ENCODE measurements around the gene PKP4.
"Not testable (repeated sequence)": the region's sequence is repeated elsewhere in the genome, so short reads cannot be mapped to it uniquely, and the experiment has no call there.

Gene PKP4

GRCh38 chr2:158686210-158686691, 229.5 kb downstream of the PKP4 start:
- DNase-seq (ENCODE audit: low spot score), result no peak

GRCh38 chr2:158687315-158687714, 230.6 kb downstream of the PKP4 start:
- DNase-seq (ENCODE audit: low spot score), result no peak

- DNase-seq (ENCODE audit: low spot score), result no peak
These were observed 232.0 kb downstream of the PKP4 start for GRCh38 chr2:158688721-158689120.

GRCh38 chr2:158689391-158689790, 232.6 kb downstream of the PKP4 start:
- DNase-seq (ENCODE audit: low spot score), result no peak

GRCh38 chr2:158690823-158691222, 234.1 kb downstream of the PKP4 start:
- no peak for DNase-seq (ENCODE audit: low spot score)

GRCh38 chr2:158691619-158692018, 234.9 kb downstream of the PKP4 start:
- DNase-seq (ENCODE audit: low spot score), result no peak

- no peak for DNase-seq (ENCODE audit: low spot score)
These were observed 235.8 kb downstream of the PKP4 start for GRCh38 chr2:158692372-158693103.

- no peak for DNase-seq (ENCODE audit: low spot score)
These were observed 236.7 kb downstream of the PKP4 start for GRCh38 chr2:158693476-158693875.

GRCh38 chr2:158695305-158695704, 238.6 kb downstream of the PKP4 start:
- DNase-seq (ENCODE audit: low spot score), result no peak

GRCh38 chr2:158695744-158696143, 239.0 kb downstream of the PKP4 start:
- not testable (repeated sequence) for DNase-seq (ENCODE audit: low spot score)

- DNase-seq (ENCODE audit: low spot score), result no peak
These were observed 242.6 kb downstream of the PKP4 start for GRCh38 chr2:158699323-158699722.

GRCh38 chr2:158701101-158701500, 244.3 kb downstream of the PKP4 start:
- no peak for DNase-seq (ENCODE audit: low spot score)

- no peak for DNase-seq (ENCODE audit: low spot score)
These were observed 246.0 kb downstream of the PKP4 start for GRCh38 chr2:158702740-158703139.

- DNase-seq (ENCODE audit: low spot score), result not testable (repeated sequence)
These were observed 248.1 kb downstream of the PKP4 start for GRCh38 chr2:158704724-158705465.

- DNase-seq (ENCODE audit: low spot score), result no peak
These were observed 256.2 kb downstream of the PKP4 start for GRCh38 chr2:158712791-158713522.

- no peak for DNase-seq (ENCODE audit: low spot score)
These were observed 256.9 kb downstream of the PKP4 start for GRCh38 chr2:158713523-158714138.

GRCh38 chr2:158714420-158714819, 257.7 kb downstream of the PKP4 start:
- DNase-seq (ENCODE audit: low spot score), result no peak

GRCh38 chr2:158715357-158715756, 258.6 kb downstream of the PKP4 start:
- no peak for DNase-seq (ENCODE audit: low spot score)

- no peak for DNase-seq (ENCODE audit: low spot score)
These were observed 259.5 kb downstream of the PKP4 start for GRCh38 chr2:158716121-158716791.

GRCh38 chr2:158716921-158717320, 260.2 kb downstream of the PKP4 start:
- no peak for DNase-seq (ENCODE audit: low spot score)

GRCh38 chr2:158717366-158718195, 260.8 kb downstream of the PKP4 start:
- no peak for DNase-seq (ENCODE audit: low spot score)

All from NAMALWA (cell line).